Muscle layer of duodenum (tissue), 2 donors: ENCODE results near the gene FKBP3.
"Not testable (repeated sequence)": the region's sequence is repeated elsewhere in the genome, so short reads cannot be mapped to it uniquely, and the experiment has no call there.

Experiments used
- H3K27ac ChIP-seq: one replicate; pipeline ENCODE4 v1.7.0; 2013; ENCODE audit warnings: mild to moderate bottlenecking, low read length
- H3K27me3 ChIP-seq: one replicate; pipeline ENCODE4 v1.7.0; 2013; ENCODE audit warnings: low read depth, mild to moderate bottlenecking, control low read depth, low read length
- H3K36me3 ChIP-seq, 2 donors: one replicate each; pipeline ENCODE4 v1.7.0; 2013; ENCODE audit warnings: low read length in 2 of 2, control low read depth in 1 of 2, mild to moderate bottlenecking in 1 of 2; ENCODE audit not compliant: insufficient read depth in 2 of 2, control insufficient read depth in 1 of 2
- H3K4me1 ChIP-seq, 2 donors: one replicate each; pipeline ENCODE4 v1.7.0; 2013; ENCODE audit warnings: low read length in 2 of 2, mild to moderate bottlenecking in 2 of 2, control low read depth in 1 of 2, moderate library complexity in 1 of 2; ENCODE audit not compliant: insufficient read depth in 2 of 2, control insufficient read depth in 1 of 2
- H3K4me3 ChIP-seq, 2 donors: one replicate each; pipeline ENCODE4 v1.7.0; 2013; ENCODE audit warnings: low read length in 2 of 2, low read depth in 1 of 2, mild to moderate bottlenecking in 1 of 2
- H3K9me3 ChIP-seq, 2 donors: one replicate each; pipeline ENCODE4 v1.7.0; 2013; ENCODE audit warnings: low read length in 2 of 2, control low read depth in 1 of 2, mild to moderate bottlenecking in 1 of 2; ENCODE audit not compliant: control insufficient read depth in 1 of 2
- donor health status: healthy.

The FKBP3 gene

DNA sequence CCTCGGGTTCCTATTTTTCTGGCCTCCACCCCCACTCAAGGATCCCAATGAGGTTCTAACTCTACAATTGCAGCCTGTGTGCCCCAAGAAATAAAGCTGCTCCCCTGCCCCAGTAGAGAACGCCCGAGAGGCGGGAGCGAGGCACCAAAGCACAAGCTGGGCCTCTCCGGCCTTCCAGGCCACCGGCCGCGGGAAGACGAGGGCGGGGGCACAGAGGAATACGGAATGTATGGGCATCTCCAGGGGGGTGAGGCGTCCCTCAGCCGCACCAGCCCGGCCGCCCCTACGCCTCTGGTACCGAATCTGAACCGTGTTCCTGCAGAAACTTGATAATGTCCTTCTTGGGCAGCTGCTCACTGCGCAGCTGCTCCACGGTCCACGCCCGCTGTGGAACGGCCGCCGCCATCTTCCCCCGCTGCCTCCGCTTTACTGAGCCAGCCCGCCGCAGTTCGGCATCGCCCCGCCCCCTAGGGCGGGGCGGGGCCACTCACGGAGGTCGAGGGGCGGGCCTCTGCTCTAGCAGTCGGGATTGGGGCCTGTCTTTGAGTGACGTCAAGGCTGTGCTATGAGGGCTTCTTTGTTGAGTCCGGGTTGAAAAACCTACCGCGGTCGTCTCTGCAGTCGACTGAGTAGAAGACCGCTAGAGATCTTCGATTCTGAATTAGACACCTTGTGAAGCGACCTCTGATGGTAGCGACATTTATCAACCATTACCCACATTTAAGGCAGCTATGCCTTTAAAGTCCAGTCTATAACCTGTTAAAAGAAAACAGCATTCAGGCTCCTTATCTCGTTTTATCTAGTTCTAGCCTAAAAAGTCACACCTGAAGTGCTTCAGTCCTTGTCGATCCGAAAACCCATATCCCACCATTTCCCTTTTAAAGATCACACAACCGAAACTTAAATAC is at the start of gene FKBP3:
TSS of gene FKBP3 (minus strand) at position 431 of the 908 bp plus-strand sequence. CDS start at position 406, 25 bp downstream.
- Histone ChIP-seq H3K9me3 (no peaks in the 10 kb centered on the region), H3K4me3 (peak within 1 kb of the TSS; percentile 96 to 98), H3K27ac (peak within 1 kb of the TSS; percentile 95), H3K27me3 (no peaks in the 10 kb centered on the region), H3K36me3 (peaks cover 0 to 2% of the 10 kb centered on the region in 2 donors), H3K4me1 (peaks cover 10 to 22% of the 10 kb centered on the region in 2 donors)

DNA sequence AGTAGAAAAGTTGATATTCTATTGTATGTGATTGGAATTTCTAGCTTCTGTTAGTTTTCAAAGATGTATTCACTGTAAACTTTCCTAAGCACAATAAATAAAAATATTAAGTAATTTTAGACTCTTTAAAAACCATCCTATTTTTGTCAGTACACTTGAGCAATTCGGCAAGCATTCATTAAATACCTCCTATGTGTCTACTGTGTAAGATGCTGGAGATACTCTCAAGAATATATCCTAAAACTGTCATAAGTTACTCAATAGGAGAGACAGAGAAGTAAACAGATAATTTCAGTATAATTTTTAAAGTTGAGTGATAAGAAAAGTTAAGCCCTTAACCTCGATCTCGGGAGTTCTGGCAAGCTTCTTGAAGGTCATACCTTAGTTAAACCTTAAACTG is 47.5 kb upstream of the FKBP3 start:
- no peak overlapping the region for H3K4me3 ChIP-seq
- no peak overlapping the region for H3K27ac ChIP-seq
- H3K9me3 ChIP-seq: no peaks in the 10 kb centered on the region
- H3K36me3 ChIP-seq: no peaks in the 10 kb centered on the region
- no peaks in the 10 kb centered on the region for H3K4me1 ChIP-seq
- H3K27me3 ChIP-seq: no peaks in the 10 kb centered on the region

DNA sequence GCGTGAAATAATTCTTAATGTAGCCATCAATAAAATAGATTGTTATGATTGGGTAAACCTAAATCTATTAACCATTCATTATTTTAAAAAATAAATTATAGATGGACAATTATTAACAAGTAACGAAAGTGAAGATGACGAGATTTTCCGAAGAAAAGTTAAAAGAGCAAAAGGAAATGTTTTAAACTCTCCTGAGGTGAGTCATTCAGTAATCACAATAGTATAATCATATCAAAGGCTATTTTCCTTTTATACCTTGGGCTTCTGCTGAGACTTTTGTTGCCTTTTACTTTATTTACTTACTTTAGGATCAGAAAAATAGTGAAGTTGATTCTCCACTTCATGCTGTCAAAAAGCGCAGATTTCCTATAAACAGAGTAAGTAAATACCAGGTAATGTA is 47.0 kb upstream of the FKBP3 start:
- H3K27ac ChIP-seq: no peak overlapping the region
- H3K4me3 ChIP-seq: no peak overlapping the region
- no peaks in the 10 kb centered on the region for H3K27me3 ChIP-seq
- H3K9me3 ChIP-seq: no peaks in the 10 kb centered on the region
- H3K36me3 ChIP-seq: no peaks in the 10 kb centered on the region
- no peaks in the 10 kb centered on the region for H3K4me1 ChIP-seq

DNA sequence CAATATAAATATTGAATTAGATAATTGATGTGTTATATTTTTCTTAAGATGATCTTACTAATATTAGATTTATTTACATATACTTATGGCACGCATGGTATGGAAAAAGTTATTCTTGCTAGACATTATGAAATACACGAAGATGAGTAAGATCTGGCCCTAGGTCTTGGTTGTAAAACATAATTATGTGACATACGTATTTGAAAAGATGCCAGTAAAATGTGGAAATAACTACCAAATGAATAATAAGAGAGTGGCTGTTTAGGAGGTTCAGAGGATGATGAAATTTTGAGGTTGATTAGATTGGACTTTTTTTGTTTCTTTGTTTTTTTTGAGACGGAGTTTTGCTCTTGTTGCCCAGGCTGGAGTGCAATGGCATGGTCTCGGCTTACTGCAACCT is 42.8 kb upstream of the FKBP3 start:
- H3K27ac ChIP-seq: no peak overlapping the region
- H3K36me3 ChIP-seq: no peaks in the 10 kb centered on the region
- no peaks in the 10 kb centered on the region for H3K27me3 ChIP-seq
- no peaks in the 10 kb centered on the region for H3K4me1 ChIP-seq
- H3K4me3 ChIP-seq: no peak overlapping the region
- no peaks in the 10 kb centered on the region for H3K9me3 ChIP-seq

DNA sequence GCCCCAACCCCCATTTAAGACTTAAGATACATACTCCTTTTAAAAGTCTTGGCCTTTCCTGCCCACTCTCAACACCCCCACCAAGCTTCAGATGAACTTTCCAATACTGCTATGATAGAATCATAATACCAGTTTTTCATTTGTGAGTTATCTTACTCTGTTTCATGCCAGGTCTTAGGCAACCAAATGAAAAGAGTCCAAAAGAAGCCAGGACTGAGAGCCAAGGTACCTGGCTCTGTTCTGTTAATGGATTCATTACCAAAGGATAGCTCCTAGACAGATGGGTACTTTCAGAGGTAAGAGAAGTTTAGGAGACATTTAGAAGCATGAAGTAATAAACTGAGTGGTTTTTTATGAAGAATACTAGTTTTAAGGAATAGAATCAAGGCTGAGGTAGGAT is 35.6 kb upstream of the FKBP3 start:
- Histone ChIP-seq H3K4me3 (no peak overlapping the region), H3K27ac (no peak overlapping the region), H3K36me3 (peaks cover 8 to 13% of the 10 kb centered on the region in 2 donors), H3K4me1 (no peaks in the 10 kb centered on the region), H3K27me3 (no peaks in the 10 kb centered on the region), H3K9me3 (no peaks in the 10 kb centered on the region)

DNA sequence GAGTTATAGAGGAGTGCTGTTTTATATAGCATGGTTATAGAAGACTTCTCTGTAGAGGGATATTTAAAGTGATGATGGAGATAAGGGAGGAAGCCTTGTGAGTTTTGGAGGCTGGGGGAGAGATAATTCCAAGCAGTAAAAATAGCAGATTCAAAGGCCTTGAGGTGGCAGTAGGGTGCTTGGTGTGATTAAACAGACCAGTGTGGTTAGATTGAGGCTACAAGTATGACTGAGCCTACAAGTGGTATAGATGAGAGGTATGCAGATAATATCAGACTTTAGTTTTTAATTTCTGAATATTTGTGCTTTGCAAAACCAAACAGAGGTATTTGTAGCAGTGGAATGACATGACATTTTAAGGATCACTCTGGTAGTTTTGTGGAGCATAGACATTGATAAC is 21.8 kb upstream of the FKBP3 start:
- H3K9me3 ChIP-seq: no peaks in the 10 kb centered on the region

DNA sequence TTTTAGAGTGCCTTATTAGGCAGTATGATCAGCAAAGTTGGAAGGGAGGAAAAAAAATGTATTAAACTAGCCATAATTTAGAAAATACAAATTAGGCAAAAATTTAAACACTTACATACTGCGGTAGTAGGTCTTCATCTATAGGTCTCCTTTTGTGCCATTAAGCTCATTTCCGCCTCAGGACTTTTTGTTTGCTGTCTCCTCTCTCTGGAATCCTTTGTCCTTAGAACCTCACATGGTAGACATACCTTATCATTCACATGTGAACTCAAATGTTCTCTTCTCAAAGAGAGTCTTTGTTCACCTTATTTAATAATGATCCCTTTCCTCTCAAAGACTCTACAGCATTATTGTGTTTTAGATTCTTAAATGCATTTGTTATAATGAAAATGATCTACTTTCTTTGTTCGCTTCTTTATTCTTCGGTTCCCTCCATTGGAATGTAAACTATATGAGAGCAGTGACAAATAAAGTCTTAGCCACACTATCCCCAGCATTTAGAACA is 16.2 kb upstream of the FKBP3 start:
- Histone ChIP-seq H3K27ac (no peak overlapping the region), H3K4me3 (no peak overlapping the region), H3K36me3 (peaks cover 0 to 4% of the 10 kb centered on the region in 2 donors), H3K27me3 (no peaks in the 10 kb centered on the region), H3K4me1 (no peaks in the 10 kb centered on the region), H3K9me3 (no peaks in the 10 kb centered on the region)

More for the DNA sequence above, 21.8 kb upstream of the FKBP3 start:
- no peak overlapping the region for H3K27ac ChIP-seq
- H3K4me1 ChIP-seq: no peaks in the 10 kb centered on the region
- no peaks in the 10 kb centered on the region for H3K27me3 ChIP-seq
- H3K4me3 ChIP-seq: no peak overlapping the region
- H3K36me3 ChIP-seq: no peaks in the 10 kb centered on the region

DNA sequence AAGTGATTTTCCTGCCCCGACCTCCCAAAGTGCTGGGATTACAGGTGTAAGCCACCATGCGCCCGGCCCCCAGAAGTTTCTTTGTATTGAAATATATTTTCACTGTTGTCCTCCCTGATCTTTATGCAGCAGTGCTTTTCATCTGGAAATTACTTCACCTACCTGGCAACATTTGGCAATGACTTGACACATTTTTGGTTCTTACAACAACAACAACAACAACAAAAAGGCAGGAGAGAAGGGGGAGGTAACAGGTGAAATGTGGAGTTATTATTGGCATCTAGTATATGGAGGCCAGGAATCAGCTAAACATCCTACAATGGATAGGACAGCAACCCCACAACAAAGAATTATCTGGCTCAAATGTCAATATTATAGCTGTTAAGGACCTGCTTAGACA is 15.3 kb upstream of the FKBP3 start:
- Histone ChIP-seq H3K4me1 (no peaks in the 10 kb centered on the region), H3K27me3 (no peaks in the 10 kb centered on the region), H3K9me3 (no peaks in the 10 kb centered on the region), H3K4me3 (no peak overlapping the region), H3K27ac (no peak overlapping the region), H3K36me3 (peaks cover 0 to 4% of the 10 kb centered on the region in 2 donors)

DNA sequence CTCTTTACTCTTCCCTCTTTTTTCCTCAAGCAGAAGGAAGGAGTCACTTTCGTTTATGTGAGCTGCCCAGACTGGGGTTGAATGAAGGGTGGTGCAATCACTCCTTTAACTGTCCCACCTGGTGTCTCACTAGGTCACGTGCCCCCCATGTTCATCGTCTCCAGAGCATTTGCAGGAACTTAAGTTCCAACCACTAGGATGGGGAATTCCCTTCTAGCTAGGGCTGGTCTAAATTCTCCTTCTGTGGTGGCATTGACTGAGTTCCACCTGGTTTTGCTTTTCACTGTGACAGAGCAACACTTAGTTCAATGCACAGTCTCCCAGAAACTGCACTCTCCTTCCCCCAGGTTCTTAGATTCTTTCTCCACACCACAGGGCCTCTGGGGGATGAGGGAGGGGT is 10.9 kb upstream of the FKBP3 start:
- Histone ChIP-seq H3K27me3 (no peaks in the 10 kb centered on the region), H3K4me3 (no peak overlapping the region), H3K4me1 (no peaks in the 10 kb centered on the region), H3K9me3 (no peaks in the 10 kb centered on the region), H3K36me3 (no peaks in the 10 kb centered on the region), H3K27ac (no peak overlapping the region)

DNA sequence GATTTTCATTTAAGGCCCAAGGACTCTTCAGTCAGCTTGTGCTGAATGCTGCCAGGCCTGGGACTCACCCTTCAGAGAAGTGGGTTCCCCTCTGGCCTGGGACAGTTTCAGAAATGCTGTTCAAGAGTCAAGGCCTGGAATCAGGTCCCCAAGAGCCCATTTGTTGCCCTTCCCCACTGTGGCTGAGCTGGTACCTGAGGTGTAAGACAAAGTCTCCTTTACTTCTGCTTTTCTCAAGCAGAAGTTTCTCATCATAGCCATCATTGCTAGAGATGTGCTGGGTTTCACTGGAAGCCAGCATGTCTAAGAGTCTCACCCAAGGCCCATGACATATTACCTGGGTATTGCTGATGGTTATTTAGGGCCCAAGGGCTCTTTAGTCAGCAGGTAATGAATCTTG is 10.4 kb upstream of the FKBP3 start:
- Histone ChIP-seq H3K27ac (no peak overlapping the region), H3K36me3 (no peaks in the 10 kb centered on the region), H3K4me3 (no peak overlapping the region), H3K27me3 (no peaks in the 10 kb centered on the region), H3K9me3 (no peaks in the 10 kb centered on the region), H3K4me1 (no peaks in the 10 kb centered on the region)

DNA sequence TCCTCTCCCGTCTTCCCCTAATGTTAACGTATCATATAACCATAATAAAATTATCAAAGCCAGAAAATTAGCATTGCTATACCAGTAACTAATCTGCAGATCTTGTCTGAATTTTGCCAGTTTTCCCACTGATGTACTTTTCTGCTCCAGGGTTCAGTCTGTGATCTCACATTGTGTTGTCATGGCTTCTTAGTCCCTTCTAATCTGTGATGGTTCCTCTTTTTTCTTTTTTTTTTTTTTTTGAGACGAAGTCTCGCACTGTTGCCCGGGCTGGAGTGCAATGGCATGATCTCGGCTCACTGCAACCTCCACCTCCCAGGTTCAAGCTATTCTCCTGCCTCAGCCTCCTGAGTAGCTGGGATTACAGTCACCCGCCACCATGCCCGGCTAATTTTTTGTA is 7.8 kb upstream of the FKBP3 start:
- H3K27me3 ChIP-seq, H3K4me1 ChIP-seq, H3K27ac ChIP-seq, H3K4me3 ChIP-seq, H3K36me3 ChIP-seq, H3K9me3 ChIP-seq: not testable (repeated sequence)
